ENCODE measurements around the gene AHI1. TPM values are rescaled to one million over a fixed set of nuclear protein-coding genes. Genes with fewer than 3 reads are reported as not detected.

The AHI1 gene
- total RNA-seq, 1 donor from 2014 or later = 14.2 TPM

DNA sequence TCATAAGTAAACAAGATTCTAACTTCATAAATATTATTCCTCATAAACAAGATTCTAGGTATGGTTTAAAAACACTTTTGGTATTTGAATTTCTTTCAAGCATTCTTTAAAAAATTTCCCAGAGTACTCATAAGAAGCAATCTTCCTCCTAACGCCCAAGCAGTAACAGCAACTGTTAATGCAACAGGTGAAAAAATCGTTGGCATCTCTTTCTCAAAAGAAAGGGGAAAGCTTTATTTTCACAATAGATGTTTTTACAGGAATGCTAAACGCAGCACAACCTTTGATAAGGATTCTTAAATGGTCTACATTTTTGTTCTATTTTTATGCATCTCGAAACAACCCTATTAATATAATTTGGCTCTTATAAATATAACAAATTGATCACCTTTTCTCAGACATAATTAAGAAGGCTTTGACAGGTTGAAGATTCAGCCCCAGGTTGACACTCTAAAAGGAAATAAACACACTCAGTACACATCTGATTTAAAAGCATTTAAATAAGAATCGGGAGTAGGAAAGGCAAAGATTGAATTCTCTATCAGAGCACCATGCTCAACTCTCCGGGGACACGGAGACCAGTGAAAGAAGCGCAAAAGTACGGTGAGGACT lies 634 bp downstream of the AHI1 start:
- Mint-ChIP-seq H3K4me3 (ENCODE audit: unreplicated experiment) (no peak overlapping the region), H3K27me3 (ENCODE audit: low read depth, unreplicated experiment) (no peaks in the 10 kb centered on the region), H3K9me3 (ENCODE audit: unreplicated experiment) (no peaks in the 10 kb centered on the region), H3K4me1 (ENCODE audit: low read depth, unreplicated experiment) (no peaks in the 10 kb centered on the region), H3K27ac (ENCODE audit: unreplicated experiment) (peak overlapping the region; percentile 67), H3K36me3 (ENCODE audit: low read depth, unreplicated experiment) (peaks cover 4% of the 10 kb centered on the region)
- Histone ChIP-seq H3K79me2 (ENCODE audit: insufficient read depth, low read length) (peaks cover 31% of the 10 kb centered on the region), H3K9ac (ENCODE audit: low read length) (peak overlapping the region; percentile 100), H3K4me2 (ENCODE audit: low read length) (peak overlapping the region; percentile 91), H3K4me1 (ENCODE audit: insufficient read depth, low read length) (peaks cover 20% of the 10 kb centered on the region), H3K4me3 (ENCODE audit: insufficient read depth, low read depth, low read length) (peak overlapping the region; percentile 87), H3K27me3 (ENCODE audit: insufficient read depth, low read length) (no peaks in the 10 kb centered on the region), H3K27ac (ENCODE audit: low read depth, low read length) (peak overlapping the region; percentile 100), H4K20me1 (ENCODE audit: insufficient read depth, low read length) (peaks cover 7% of the 10 kb centered on the region), H3K36me3 (ENCODE audit: insufficient read depth, low read length) (peaks cover 3% of the 10 kb centered on the region), H3K9me3 (ENCODE audit: insufficient read depth, low read depth, low read length) (no peaks in the 10 kb centered on the region), H2AFZ (ENCODE audit: low read depth, low read length) (peak overlapping the region; percentile 83)
- FAIRE-seq = no peak
- no peak for TF ChIP-seq EZH2 (IDR thresholded peaks at IDR 0.05; ENCODE audit: insufficient read depth, low read length)
- TF ChIP-seq, protein P1, sequence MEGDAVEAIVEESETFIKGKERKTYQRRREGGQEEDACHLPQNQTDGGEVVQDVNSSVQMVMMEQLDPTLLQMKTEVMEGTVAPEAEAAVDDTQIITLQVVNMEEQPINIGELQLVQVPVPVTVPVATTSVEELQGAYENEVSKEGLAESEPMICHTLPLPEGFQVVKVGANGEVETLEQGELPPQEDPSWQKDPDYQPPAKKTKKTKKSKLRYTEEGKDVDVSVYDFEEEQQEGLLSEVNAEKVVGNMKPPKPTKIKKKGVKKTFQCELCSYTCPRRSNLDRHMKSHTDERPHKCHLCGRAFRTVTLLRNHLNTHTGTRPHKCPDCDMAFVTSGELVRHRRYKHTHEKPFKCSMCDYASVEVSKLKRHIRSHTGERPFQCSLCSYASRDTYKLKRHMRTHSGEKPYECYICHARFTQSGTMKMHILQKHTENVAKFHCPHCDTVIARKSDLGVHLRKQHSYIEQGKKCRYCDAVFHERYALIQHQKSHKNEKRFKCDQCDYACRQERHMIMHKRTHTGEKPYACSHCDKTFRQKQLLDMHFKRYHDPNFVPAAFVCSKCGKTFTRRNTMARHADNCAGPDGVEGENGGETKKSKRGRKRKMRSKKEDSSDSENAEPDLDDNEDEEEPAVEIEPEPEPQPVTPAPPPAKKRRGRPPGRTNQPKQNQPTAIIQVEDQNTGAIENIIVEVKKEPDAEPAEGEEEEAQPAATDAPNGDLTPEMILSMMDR (IDR thresholded peaks at IDR 0.05; ENCODE audit: insufficient read depth, low read depth, low read length) = no peak
- DNase-seq (ENCODE audit: low read depth) = no peak

DNA sequence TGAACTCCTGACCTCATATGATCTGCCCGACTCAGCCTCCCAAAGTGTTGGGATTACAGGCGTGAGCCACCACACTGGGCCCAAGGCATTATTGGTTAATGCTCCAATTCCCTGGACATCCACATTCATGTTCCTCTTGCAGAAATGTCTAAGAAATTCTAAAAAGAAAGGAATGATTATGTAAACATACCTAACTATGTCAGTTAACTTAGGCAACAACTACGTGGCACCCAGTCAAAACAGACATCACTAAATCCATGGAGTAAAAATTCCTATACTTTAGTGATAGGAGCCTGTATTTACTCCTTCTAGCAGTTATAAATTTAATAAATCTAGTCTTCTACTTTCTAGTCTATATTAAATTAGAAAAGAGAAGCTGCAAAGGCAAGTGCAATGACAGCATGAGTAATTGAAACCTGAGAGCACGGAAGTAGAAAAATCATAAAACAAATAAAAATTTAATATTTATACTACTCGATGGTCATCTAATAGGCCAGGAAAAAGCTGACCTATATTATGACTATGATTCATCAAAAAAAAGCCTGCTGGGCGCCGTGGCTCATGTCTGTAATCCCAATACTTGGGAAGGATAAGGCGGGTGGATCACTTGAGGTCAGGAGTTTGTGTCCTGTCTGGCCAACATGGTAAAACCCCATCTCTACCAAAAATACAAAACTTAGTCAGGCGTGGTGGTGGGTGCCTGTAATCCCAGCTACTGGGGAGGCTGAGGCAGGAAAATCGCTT lies 4.2 kb downstream of the AHI1 start:
- H3K9ac ChIP-seq (ENCODE audit: low read length) = no peak overlapping the region
- peaks cover 12% of the 10 kb centered on the region for H3K4me1 ChIP-seq (ENCODE audit: insufficient read depth, low read length)
- peak overlapping the region; percentile 48 for H3K27ac ChIP-seq (ENCODE audit: low read depth, low read length)
- Mint-ChIP-seq H3K27me3 (ENCODE audit: low read depth, unreplicated experiment) (no peaks in the 10 kb centered on the region), H3K36me3 (ENCODE audit: low read depth, unreplicated experiment) (peaks cover 16% of the 10 kb centered on the region), H3K4me1 (ENCODE audit: low read depth, unreplicated experiment) (peaks cover 6% of the 10 kb centered on the region), H3K4me3 (ENCODE audit: unreplicated experiment) (no peak overlapping the region), H3K9me3 (ENCODE audit: unreplicated experiment) (peaks cover 3% of the 10 kb centered on the region), H3K27ac (ENCODE audit: unreplicated experiment) (no peak overlapping the region)
- no peaks in the 10 kb centered on the region for H3K27me3 ChIP-seq (ENCODE audit: insufficient read depth, low read length)
- TF ChIP-seq, protein P1 (IDR thresholded peaks at IDR 0.05; ENCODE audit: insufficient read depth, low read depth, low read length) = no peak
- TF ChIP-seq EZH2 (IDR thresholded peaks at IDR 0.05; ENCODE audit: insufficient read depth, low read length) = no peak
- peaks cover 7% of the 10 kb centered on the region for H4K20me1 ChIP-seq (ENCODE audit: insufficient read depth, low read length)
- H3K9me3 ChIP-seq (ENCODE audit: insufficient read depth, low read depth, low read length) = no peaks in the 10 kb centered on the region
- DNase-seq (ENCODE audit: low read depth) (no peak), FAIRE-seq (no peak)
- peaks cover 31% of the 10 kb centered on the region for H3K79me2 ChIP-seq (ENCODE audit: insufficient read depth, low read length)
- H2AFZ ChIP-seq (ENCODE audit: low read depth, low read length) = no peak overlapping the region
- no peak overlapping the region for H3K4me3 ChIP-seq (ENCODE audit: insufficient read depth, low read depth, low read length)
- H3K36me3 ChIP-seq (ENCODE audit: insufficient read depth, low read length) = peaks cover 17% of the 10 kb centered on the region
- no peak overlapping the region for H3K4me2 ChIP-seq (ENCODE audit: low read length)

DNA sequence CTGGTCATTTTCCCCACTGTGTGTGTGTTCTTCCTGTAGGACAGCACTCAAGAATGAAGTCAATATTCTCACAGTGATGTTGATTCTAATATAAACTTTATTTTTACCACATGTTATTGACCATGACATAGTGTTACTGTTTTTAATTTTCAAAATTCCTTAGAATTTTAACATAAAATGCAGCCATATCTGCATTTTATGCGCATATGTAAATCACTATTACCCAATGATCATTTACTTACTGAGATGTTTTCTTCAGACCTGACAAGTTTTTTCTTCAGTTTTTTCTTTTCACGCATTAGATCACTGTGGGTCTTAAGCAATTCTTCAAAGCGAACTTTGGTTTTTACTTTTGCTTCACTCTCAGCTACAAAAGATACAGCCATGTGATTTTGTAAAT lies 7.2 kb downstream of the AHI1 start:
- Histone ChIP-seq H3K4me2 (ENCODE audit: low read length) (no peak overlapping the region), H4K20me1 (ENCODE audit: insufficient read depth, low read length) (peaks cover 4% of the 10 kb centered on the region), H3K9ac (ENCODE audit: low read length) (no peak overlapping the region), H3K4me1 (ENCODE audit: insufficient read depth, low read length) (peaks cover 2% of the 10 kb centered on the region), H3K27me3 (ENCODE audit: insufficient read depth, low read length) (no peaks in the 10 kb centered on the region), H3K79me2 (ENCODE audit: insufficient read depth, low read length) (peaks cover 13% of the 10 kb centered on the region), H3K4me3 (ENCODE audit: insufficient read depth, low read depth, low read length) (no peak overlapping the region), H3K27ac (ENCODE audit: low read depth, low read length) (no peak overlapping the region), H3K9me3 (ENCODE audit: insufficient read depth, low read depth, low read length) (no peaks in the 10 kb centered on the region), H2AFZ (ENCODE audit: low read depth, low read length) (no peak overlapping the region), H3K36me3 (ENCODE audit: insufficient read depth, low read length) (peaks cover 17% of the 10 kb centered on the region)
- no peak overlapping the region for H3K4me3 Mint-ChIP-seq (ENCODE audit: unreplicated experiment)
- H3K4me1 Mint-ChIP-seq (ENCODE audit: low read depth, unreplicated experiment) = peaks cover 12% of the 10 kb centered on the region
- TF ChIP-seq, protein P1 (IDR thresholded peaks at IDR 0.05; ENCODE audit: insufficient read depth, low read depth, low read length) = no peak
- TF ChIP-seq EZH2 (IDR thresholded peaks at IDR 0.05; ENCODE audit: insufficient read depth, low read length) = no peak
- no peak overlapping the region for H3K27ac Mint-ChIP-seq (ENCODE audit: unreplicated experiment)
- H3K9me3 Mint-ChIP-seq (ENCODE audit: unreplicated experiment) = peaks cover 3% of the 10 kb centered on the region
- no peak for DNase-seq (ENCODE audit: low read depth)
- no peak for FAIRE-seq
- no peaks in the 10 kb centered on the region for H3K27me3 Mint-ChIP-seq (ENCODE audit: low read depth, unreplicated experiment)
- H3K36me3 Mint-ChIP-seq (ENCODE audit: low read depth, unreplicated experiment) = peaks cover 17% of the 10 kb centered on the region

Measured in astrocyte (in vitro differentiated cells and primary cell).